WTC11 (cell line): ENCODE data around the gene GRK3. TPM values are rescaled to one million over a fixed set of nuclear protein-coding genes. Genes with fewer than 3 reads are reported as not detected.

ENCODE experiments used
- ATAC-seq: fragments of 200-7000 bp; cut with Tn5 transposase; 2 replicates; pipeline ENCODE4 v1.10.0; 2021; ENCODE audit warnings: mild to moderate bottlenecking, moderate library complexity
- CTCF ChIA-PET: fragments of 300-600 bp; sonication (Branson Sonifier 250); formaldehyde crosslinking; loops from one replicate; lab custom pipeline; 2021; ENCODE audit warnings: antibody characterized with exemption; lab: Charles Lee
- POLR2A ChIA-PET: fragments of 350-600 bp; sonication (Branson Sonifier 250); formaldehyde crosslinking; loops from one replicate; lab custom pipeline; 2021; ENCODE audit warnings: antibody characterized with exemption; lab: Charles Lee
- DNase-seq: peaks from one replicate; pipeline ENCODE4 v3.0.0; 2021; ENCODE audit warnings: low spot score
- H3K27ac Mint-ChIP-seq: 2 replicates; pipeline ENCODE4 v1.8.0; 2021; ENCODE audit warnings: mixed read lengths
- H3K27me3 Mint-ChIP-seq: 2 replicates; pipeline ENCODE4 v1.8.0; 2021; ENCODE audit warnings: low read depth, mild to moderate bottlenecking, moderate library complexity, mixed read lengths
- H3K36me3 Mint-ChIP-seq: 2 replicates; pipeline ENCODE4 v1.8.0; 2021; ENCODE audit warnings: mixed read lengths
- H3K4me1 Mint-ChIP-seq: 2 replicates; pipeline ENCODE4 v1.8.0; 2022; ENCODE audit warnings: mixed read lengths
- H3K4me3 Mint-ChIP-seq: 2 replicates; pipeline ENCODE4 v1.8.0; 2021; ENCODE audit warnings: mild to moderate bottlenecking, moderate library complexity, mixed read lengths
- H3K9me3 Mint-ChIP-seq: 2 replicates; pipeline ENCODE4 v1.8.0; 2021; ENCODE audit warnings: mixed read lengths
- ARID4B ChIP-seq: sonication (generic); formaldehyde crosslinking; IDR thresholded peaks from 2 replicates; pipeline ENCODE4 v1.8.0; 2023; ENCODE audit warnings: missing genetic modification reagents, mild to moderate bottlenecking, borderline replicate concordance
- ATF6 ChIP-seq: sonication (generic); formaldehyde crosslinking; IDR thresholded peaks from 2 replicates; pipeline ENCODE4 v1.8.1; 2023; ENCODE audit warnings: mild to moderate bottlenecking, missing genetic modification reagents
- E2F4 ChIP-seq: sonication (generic); formaldehyde crosslinking; IDR thresholded peaks from 2 replicates; pipeline ENCODE4 v1.8.1; 2022; ENCODE audit warnings: low read depth, mild to moderate bottlenecking, moderate library complexity, missing genetic modification reagents, borderline replicate concordance
- ERG ChIP-seq: fragments of 250-450 bp; sonication (Bioruptor Pico); IDR thresholded peaks from 2 replicates; pipeline ENCODE4 v1.8.0; 2021; ENCODE audit warnings: mild to moderate bottlenecking
- HMGA2 ChIP-seq: fragments of 250-450 bp; sonication (Bioruptor Pico); IDR thresholded peaks from 2 replicates; pipeline ENCODE4 v1.4.0; 2021; ENCODE audit warnings: mild to moderate bottlenecking, moderate library complexity
- HMGXB4 ChIP-seq: sonication (generic); formaldehyde crosslinking; IDR thresholded peaks from 2 replicates; pipeline ENCODE4 v1.8.1; 2023; ENCODE audit warnings: mild to moderate bottlenecking, moderate library complexity, missing genetic modification reagents
- NFE2L1 ChIP-seq: sonication (generic); formaldehyde crosslinking; IDR thresholded peaks from 2 replicates; pipeline ENCODE4 v1.8.1; 2023; ENCODE audit warnings: missing genetic modification reagents
- NFYB ChIP-seq: sonication (generic); formaldehyde crosslinking; conservative IDR thresholded peaks from 2 replicates; pipeline ENCODE4 v1.8.0; 2022; ENCODE audit warnings: low read depth, missing genetic modification reagents
- SMAD4 ChIP-seq: sonication (generic); formaldehyde crosslinking; IDR thresholded peaks from 2 replicates; pipeline ENCODE4 v1.8.0; 2022; ENCODE audit warnings: mild to moderate bottlenecking, missing genetic modification reagents
- USF1 ChIP-seq: sonication (generic); formaldehyde crosslinking; IDR thresholded peaks from 2 replicates; pipeline ENCODE4 v1.8.0; 2022; ENCODE audit warnings: mild to moderate bottlenecking, missing genetic modification reagents
- ZNF281 ChIP-seq: sonication (generic); formaldehyde crosslinking; IDR thresholded peaks from 2 replicates; pipeline ENCODE4 v1.8.0; 2023; ENCODE audit warnings: mild to moderate bottlenecking, missing genetic modification reagents
- ZNF425 ChIP-seq: fragments of 250-450 bp; sonication (Bioruptor Pico); conservative IDR thresholded peaks from 2 replicates; pipeline ENCODE4 v1.9.0; 2021; ENCODE audit warnings: mild to moderate bottlenecking
- ZNF512 ChIP-seq: sonication (generic); formaldehyde crosslinking; IDR thresholded peaks from 2 replicates; pipeline ENCODE4 v1.8.1; 2022; ENCODE audit warnings: missing genetic modification reagents, borderline replicate concordance
- total RNA-seq: library from RNA; stranded (reverse); gene quantifications from 3 replicates; pipeline ENCODE4 v1.2.3, GENCODE V29; 2021

Gene GRK3
- total RNA-seq, 1 experiment from 2014 or later, result 27.1 TPM

- TF ChIP-seq NFE2L1 (no peak), ERG (CRISPR knock-in tag) (no peak), ATF6 (CRISPR knock-in tag) (no peak), ZNF281 (no peak), HMGXB4 (CRISPR knock-in tag) (no peak)
Observed at GRCh38 chr22:25762147-25762546, 197.7 kb downstream of the GRK3 start (continued).

- no peak for ATAC-seq
- CTCF ChIA-PET, result interaction anchor here (0.6 to 2.0 kb wide), 5 partner anchors 10 to 526 kb away, joined by 3 to 11 read pairs (median 4); no protein-coding TSS in a partner anchor
- H3K27me3 Mint-ChIP-seq, result no peaks in the 10 kb centered on the region; the same call in none of the 2 replicates
Observed at GRCh38 chr22:25763239-25763777, 198.8 kb downstream of the GRK3 start.

More at GRCh38 chr22:25763239-25763777, 198.8 kb downstream of the GRK3 start:
- Mint-ChIP-seq H3K4me3 (no peak overlapping the region), H3K36me3 (peaks cover 5% of the 10 kb centered on the region; the same call in 1 of the 2 replicates), H3K27ac (no peak overlapping the region), H3K9me3 (peaks cover 21% of the 10 kb centered on the region), H3K4me1 (no peaks in the 10 kb centered on the region)
- TF ChIP-seq ZNF512 (CRISPR knock-in tag) (no peak), ZNF425 (CRISPR knock-in tag) (no peak), USF1 (no peak), ARID4B (CRISPR knock-in tag) (no peak), E2F4 (CRISPR knock-in tag) (no peak), NFYB (CRISPR knock-in tag) (no peak), SMAD4 (no peak), HMGA2 (no peak)
- POLR2A ChIA-PET, result no interaction called here
- DNase-seq, result no peak
